ENCODE results near the gene NENF. TPM values are rescaled to one million over a fixed set of nuclear protein-coding genes. Genes with fewer than 3 reads are reported as not detected.
A peak's percentile ranks its signal among the peaks of the same experiment; 100 is the strongest.

NENF gene
- total RNA-seq, 4 donors from 2014 or later: 67.9 to 99.3 (median 91.7) TPM

DNA sequence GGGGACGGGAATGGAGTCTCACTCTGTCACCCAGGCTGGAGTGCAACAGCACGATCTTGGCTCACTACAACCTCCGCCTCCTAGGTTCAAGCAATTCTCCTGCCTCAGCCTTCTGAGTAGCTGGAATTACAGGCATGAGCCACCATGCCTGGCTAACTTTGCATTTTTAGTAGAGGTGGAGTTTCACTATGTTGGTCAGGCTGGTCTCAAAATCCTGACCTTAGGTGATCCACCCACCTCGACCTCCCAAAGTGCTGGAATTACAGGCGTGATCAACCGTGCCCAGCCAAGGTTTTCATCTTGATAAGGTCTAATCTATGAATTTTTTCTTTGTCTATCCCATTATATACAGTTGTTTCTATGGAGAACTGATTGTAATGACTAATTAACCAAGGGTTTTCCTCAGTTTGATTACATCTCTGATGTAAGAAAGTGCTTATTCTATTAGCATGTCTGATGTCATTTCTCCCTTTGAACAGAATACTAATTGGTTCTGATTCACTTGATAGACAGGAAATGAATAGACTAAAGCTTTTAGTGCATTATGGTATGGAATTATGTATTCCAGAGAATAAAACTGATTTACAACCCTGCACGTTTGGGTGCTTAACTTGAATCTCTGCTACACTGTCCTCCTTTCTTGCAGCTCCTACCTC is 29.9 kb upstream of the NENF start:
- WGBS: 92% methylated on average over 7 of the region's 7 CpGs
- DNase-seq (ENCODE audit: extremely low spot score): no peak
- H3K4me3 ChIP-seq: no peak overlapping the region
- TF ChIP-seq POLR2A (IDR thresholded peaks at IDR 0.05; ENCODE audit: low read depth): no peak
- TF ChIP-seq, protein P1, sequence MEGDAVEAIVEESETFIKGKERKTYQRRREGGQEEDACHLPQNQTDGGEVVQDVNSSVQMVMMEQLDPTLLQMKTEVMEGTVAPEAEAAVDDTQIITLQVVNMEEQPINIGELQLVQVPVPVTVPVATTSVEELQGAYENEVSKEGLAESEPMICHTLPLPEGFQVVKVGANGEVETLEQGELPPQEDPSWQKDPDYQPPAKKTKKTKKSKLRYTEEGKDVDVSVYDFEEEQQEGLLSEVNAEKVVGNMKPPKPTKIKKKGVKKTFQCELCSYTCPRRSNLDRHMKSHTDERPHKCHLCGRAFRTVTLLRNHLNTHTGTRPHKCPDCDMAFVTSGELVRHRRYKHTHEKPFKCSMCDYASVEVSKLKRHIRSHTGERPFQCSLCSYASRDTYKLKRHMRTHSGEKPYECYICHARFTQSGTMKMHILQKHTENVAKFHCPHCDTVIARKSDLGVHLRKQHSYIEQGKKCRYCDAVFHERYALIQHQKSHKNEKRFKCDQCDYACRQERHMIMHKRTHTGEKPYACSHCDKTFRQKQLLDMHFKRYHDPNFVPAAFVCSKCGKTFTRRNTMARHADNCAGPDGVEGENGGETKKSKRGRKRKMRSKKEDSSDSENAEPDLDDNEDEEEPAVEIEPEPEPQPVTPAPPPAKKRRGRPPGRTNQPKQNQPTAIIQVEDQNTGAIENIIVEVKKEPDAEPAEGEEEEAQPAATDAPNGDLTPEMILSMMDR (IDR thresholded peaks at IDR 0.05): no peak
- no peak for TF ChIP-seq POLR2AphosphoS5 (IDR thresholded peaks at IDR 0.05)
- no peak for TF ChIP-seq EP300 (IDR thresholded peaks at IDR 0.05)
- H3K27me3 ChIP-seq: no peaks in the 10 kb centered on the region
- H3K36me3 ChIP-seq: peaks cover 0 to 21% (median 11%) of the 10 kb centered on the region in 4 donors
- H3K4me1 ChIP-seq: no peaks in the 10 kb centered on the region
- intact Hi-C loops (cut with DNase I): no loop called here
- no peak overlapping the region for H3K27ac ChIP-seq (replicated peaks in 1 of 4)
- peaks cover 0 to 2% (median 0%) of the 10 kb centered on the region in 4 donors for H3K9me3 ChIP-seq

DNA sequence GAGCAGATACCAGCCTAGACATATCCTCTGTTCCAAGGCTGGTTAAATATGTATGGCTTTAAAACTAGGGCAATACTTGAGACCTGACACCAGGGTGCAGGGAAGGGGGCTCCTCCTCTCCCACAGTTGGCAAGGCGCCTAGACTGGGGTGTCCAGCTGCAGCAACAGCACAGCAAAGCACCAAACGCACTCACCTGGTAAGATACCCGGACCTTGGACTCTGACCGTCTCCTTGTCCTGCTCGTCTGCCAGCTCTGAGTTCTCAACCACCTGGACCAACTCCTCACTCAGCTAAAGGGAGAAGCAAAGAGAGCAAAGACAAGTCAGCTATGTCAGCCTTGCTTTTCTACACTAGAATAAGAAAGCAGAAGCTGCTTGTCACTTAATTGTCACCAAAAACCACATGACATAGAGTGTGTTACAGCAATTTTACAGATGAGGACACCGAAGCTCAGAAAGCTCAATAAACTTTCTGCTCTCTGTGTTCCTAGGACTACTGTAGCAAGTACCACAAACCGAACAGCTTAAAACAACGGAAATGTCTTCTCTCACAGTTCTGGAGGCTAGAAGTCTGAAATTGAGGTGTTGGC is 22.4 kb upstream of the NENF start:
- WGBS: 92% methylated on average over 8 of the region's 8 CpGs
- no peak for DNase-seq (ENCODE audit: extremely low spot score)
- Histone ChIP-seq H3K4me3 (no peak overlapping the region), H3K9me3 (no peaks in the 10 kb centered on the region), H3K27me3 (no peaks in the 10 kb centered on the region), H3K27ac (replicated peaks in 1 of 4) (no peak overlapping the region), H3K36me3 (peaks cover 0 to 55% (median 38%) of the 10 kb centered on the region in 4 donors), H3K4me1 (peaks cover 5 to 21% (median 17%) of the 10 kb centered on the region in 4 donors)
- intact Hi-C loops (cut with DNase I): no loop called here
- TF ChIP-seq EP300 (IDR thresholded peaks at IDR 0.05) (no peak), POLR2AphosphoS5 (IDR thresholded peaks at IDR 0.05) (no peak), POLR2A (IDR thresholded peaks at IDR 0.05; ENCODE audit: low read depth) (no peak)
- TF ChIP-seq, protein P1 (IDR thresholded peaks at IDR 0.05): no peak

DNA sequence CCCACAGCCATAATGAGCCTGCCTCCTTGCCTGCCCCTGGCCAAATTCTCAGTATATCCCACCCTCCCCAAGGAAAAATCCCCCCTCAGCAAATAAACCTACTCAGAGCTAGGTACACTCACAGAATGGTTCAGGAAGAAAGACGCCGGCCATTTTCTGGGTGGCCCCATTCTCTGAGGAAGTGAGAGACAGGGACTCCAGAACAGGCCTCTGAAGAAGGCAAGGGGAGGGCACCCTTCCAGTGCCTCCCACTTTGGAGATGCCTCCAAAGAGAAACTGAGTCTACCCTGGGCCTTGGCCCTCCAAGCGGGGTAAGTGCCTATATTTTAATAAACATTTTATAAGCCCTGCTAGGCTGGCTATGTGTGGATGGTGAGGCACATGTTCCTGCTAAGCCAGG is 20.3 kb upstream of the NENF start:
- peaks cover 5 to 22% (median 17%) of the 10 kb centered on the region in 4 donors for H3K4me1 ChIP-seq
- peaks cover 0 to 45% (median 27%) of the 10 kb centered on the region in 4 donors for H3K36me3 ChIP-seq
- intact Hi-C loops (cut with DNase I): no loop called here
- TF ChIP-seq POLR2A (IDR thresholded peaks at IDR 0.05; ENCODE audit: low read depth) (no peak), EP300 (IDR thresholded peaks at IDR 0.05) (no peak), POLR2AphosphoS5 (IDR thresholded peaks at IDR 0.05) (no peak)
- TF ChIP-seq, protein P1 (IDR thresholded peaks at IDR 0.05): no peak
- no peak for DNase-seq (ENCODE audit: extremely low spot score)
- H3K27me3 ChIP-seq: no peaks in the 10 kb centered on the region
- H3K9me3 ChIP-seq: no peaks in the 10 kb centered on the region
- no peak overlapping the region for H3K27ac ChIP-seq (replicated peaks in 1 of 4)
- 94% methylated on average over 3 of the region's 3 CpGs for whole genome bisulfite sequencing
- no peak overlapping the region for H3K4me3 ChIP-seq

DNA sequence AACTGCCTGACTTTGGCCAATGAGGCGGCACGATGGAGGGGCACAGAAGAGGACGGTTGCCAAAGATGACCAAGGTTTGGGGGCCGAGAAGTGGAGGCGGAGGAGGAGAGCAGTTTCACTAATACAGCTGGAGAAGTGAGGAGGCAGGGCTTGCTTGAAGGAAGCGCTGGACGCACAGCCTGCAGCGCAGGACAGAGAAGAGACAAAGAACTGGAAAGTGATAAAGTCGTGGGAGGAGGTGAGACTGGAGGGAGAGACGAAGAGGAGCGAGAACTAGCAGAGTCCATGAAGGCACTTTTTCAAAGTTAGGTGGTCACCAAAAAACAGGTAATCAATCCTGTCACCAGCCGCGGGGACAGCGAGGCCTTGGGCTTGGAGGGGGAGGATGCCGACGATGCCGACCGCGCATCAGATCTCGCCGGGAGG is 18.8 kb upstream of the NENF start:
- TF ChIP-seq POLR2AphosphoS5 (IDR thresholded peaks at IDR 0.05) (no peak), EP300 (IDR thresholded peaks at IDR 0.05) (no peak), POLR2A (IDR thresholded peaks at IDR 0.05; ENCODE audit: low read depth) (no peak)
- TF ChIP-seq, protein P1 (IDR thresholded peaks at IDR 0.05): no peak
- peak overlapping the region in 3 of 4 donors; percentile 43 to 70 (median 62) for H3K27ac ChIP-seq (replicated peaks in 1 of 4)
- 17% methylated on average over 19 of the region's 21 CpGs for WGBS
- peaks cover 5 to 22% (median 17%) of the 10 kb centered on the region in 4 donors for H3K4me1 ChIP-seq
- no peaks in the 10 kb centered on the region for H3K9me3 ChIP-seq
- H3K4me3 ChIP-seq: peak overlapping the region; percentile 71 to 97 (median 84)
- H3K27me3 ChIP-seq: no peaks in the 10 kb centered on the region
- DNase-seq (ENCODE audit: extremely low spot score): no peak
- intact Hi-C loops (cut with DNase I): no loop called here
- H3K36me3 ChIP-seq: peaks cover 0 to 30% (median 22%) of the 10 kb centered on the region in 4 donors
